Kidney epithelial cell (primary cell): ENCODE data around the gene TMEM181. TPM values are rescaled to one million over a fixed set of nuclear protein-coding genes. Genes with fewer than 3 reads are reported as not detected.

Source experiments
- DNase-seq: peaks from one replicate; pipeline ENCODE4 v3.0.0-alpha.2; 2010; ENCODE audit warnings: low read depth
- H3K27me3 ChIP-seq: 2 replicates; pipeline ENCODE4 v1.6.0; 2011; ENCODE audit warnings: low read length; ENCODE audit not compliant: control insufficient read depth, insufficient read depth
- H3K36me3 ChIP-seq: 2 replicates; pipeline ENCODE4 v1.5.1; 2011; ENCODE audit warnings: low read length; ENCODE audit not compliant: control insufficient read depth, insufficient read depth
- H3K4me3 ChIP-seq: 2 replicates; pipeline ENCODE4 v1.5.1; 2011; ENCODE audit warnings: low read depth, mild to moderate bottlenecking, control low read depth, low read length
- total RNA-seq: library from RNA; depleted of rRNA; stranded (reverse); fragments of >200 nt; gene quantifications from 2 replicates; pipeline ENCODE4 v1.2.3, GENCODE V29; 2015
- TF ChIP-seq, protein P1 (sequence below): IDR thresholded peaks from 2 replicates; pipeline ENCODE4 v1.5.1; 2011; ENCODE audit warnings: mild to moderate bottlenecking, moderate library complexity, low read length, control low read depth, inconsistent platforms; ENCODE audit not compliant: insufficient read depth, poor library complexity, severe bottlenecking

The TMEM181 gene
- total RNA-seq, 1 donor from 2014 or later, result 22.1 TPM

DNA sequence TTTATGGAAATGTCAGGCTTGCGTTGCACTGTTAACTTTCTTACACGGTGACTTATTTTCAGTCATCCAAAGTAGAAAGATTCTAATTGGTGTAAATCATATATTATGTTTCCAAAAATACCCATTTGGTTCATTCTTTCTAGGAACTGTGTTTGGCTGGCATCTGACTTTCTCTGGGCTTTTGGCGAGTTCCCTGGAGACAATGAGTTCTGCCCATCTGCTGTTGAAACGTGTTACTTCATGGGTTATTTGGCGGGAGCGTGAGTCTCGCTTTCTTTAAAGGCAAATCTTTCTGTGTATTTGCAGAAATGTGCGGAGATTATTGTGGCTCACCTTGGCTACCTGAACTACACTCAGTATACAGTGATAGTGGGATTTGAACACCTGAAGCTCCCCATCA, 29.5 kb downstream of the TMEM181 start:
- DNase-seq, result no peak

DNA sequence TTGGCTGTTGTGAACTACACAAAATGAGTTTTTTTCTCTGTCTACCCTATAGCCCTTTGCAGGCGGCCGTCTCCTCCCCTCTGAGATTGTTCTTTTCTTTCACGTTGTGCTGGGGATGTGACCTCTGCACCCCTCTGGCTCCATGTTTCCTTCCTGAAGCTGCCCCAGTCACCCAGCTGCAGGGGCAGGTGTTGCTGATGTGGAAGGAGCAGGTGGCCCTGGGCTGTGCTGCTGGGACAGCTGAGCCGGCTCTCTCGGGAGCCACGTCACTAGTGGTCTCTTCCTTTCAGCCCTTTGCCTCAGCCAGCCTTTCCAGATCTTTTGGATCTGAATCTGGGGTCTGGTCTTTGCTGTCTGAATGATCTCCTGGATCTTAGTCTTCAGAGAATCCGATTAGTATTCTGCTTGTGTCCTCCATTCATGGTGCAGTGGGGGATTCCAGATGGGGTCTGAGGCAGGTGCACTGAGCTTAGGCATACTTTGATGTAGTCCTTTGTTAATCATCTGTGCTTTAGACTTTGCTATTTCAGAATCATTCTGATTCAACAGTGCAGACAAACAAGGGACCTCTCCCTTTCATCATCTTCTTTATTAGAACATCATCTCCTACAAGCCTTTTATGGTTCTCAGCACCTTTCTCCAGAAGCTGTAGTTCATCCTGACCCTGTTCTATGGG, 31.4 kb downstream of the TMEM181 start:
- Histone ChIP-seq H3K27me3 (no peaks in the 10 kb centered on the region), H3K36me3 (peaks cover 3% of the 10 kb centered on the region), H3K4me3 (no peak overlapping the region)
- DNase-seq, result no peak
- TF ChIP-seq, protein P1, sequence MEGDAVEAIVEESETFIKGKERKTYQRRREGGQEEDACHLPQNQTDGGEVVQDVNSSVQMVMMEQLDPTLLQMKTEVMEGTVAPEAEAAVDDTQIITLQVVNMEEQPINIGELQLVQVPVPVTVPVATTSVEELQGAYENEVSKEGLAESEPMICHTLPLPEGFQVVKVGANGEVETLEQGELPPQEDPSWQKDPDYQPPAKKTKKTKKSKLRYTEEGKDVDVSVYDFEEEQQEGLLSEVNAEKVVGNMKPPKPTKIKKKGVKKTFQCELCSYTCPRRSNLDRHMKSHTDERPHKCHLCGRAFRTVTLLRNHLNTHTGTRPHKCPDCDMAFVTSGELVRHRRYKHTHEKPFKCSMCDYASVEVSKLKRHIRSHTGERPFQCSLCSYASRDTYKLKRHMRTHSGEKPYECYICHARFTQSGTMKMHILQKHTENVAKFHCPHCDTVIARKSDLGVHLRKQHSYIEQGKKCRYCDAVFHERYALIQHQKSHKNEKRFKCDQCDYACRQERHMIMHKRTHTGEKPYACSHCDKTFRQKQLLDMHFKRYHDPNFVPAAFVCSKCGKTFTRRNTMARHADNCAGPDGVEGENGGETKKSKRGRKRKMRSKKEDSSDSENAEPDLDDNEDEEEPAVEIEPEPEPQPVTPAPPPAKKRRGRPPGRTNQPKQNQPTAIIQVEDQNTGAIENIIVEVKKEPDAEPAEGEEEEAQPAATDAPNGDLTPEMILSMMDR, result no peak

More for the DNA sequence above, 29.5 kb downstream of the TMEM181 start:
- H3K4me3 ChIP-seq, result no peak overlapping the region
- H3K27me3 ChIP-seq, result no peaks in the 10 kb centered on the region
- peaks cover 3% of the 10 kb centered on the region for H3K36me3 ChIP-seq
- TF ChIP-seq, protein P1, result no peak

DNA sequence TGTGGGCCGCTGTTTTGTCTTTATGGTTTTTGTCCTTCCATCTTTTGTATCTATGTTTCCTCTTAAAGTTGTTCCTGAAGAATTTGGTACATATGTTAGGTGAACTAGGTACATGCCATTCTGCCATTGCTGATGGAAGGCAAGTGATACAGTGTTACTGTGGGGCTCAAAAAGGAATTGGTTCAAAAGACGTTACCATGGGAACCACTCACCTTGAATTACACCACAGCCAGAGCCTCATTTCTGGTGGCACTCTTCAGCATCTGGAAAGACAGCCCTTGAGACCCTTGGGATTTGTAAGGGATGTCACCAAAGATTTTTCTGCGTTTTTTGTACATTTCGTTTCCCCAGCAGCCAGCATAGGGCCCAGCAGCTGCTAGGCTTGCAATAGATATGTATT, 31.9 kb downstream of the TMEM181 start:
- no peak for DNase-seq
- Histone ChIP-seq H3K4me3 (no peak overlapping the region), H3K36me3 (peaks cover 3% of the 10 kb centered on the region), H3K27me3 (no peaks in the 10 kb centered on the region)
- TF ChIP-seq, protein P1, result no peak

DNA sequence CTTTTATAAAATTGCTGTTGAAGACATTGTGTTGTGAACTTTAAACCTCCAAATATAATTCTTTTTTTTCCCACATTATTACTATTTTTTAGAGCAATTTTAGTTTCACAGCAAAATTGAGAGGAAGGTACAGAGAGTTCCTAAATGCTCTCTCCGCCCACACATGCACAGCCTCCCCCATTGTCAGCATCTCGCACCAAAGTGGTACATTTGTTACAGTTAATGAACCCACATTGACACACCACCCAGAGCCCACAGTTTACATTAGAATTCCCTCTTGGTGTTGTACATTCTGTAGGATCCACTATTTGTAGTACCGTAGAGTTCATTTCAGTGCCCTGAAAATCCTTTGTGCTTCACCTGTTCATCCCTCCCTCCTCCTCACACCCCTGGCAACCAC, 33.8 kb downstream of the TMEM181 start:
- no peaks in the 10 kb centered on the region for H3K36me3 ChIP-seq
- no peak overlapping the region for H3K4me3 ChIP-seq
- TF ChIP-seq, protein P1, result no peak
- DNase-seq, result no peak
- no peaks in the 10 kb centered on the region for H3K27me3 ChIP-seq

DNA sequence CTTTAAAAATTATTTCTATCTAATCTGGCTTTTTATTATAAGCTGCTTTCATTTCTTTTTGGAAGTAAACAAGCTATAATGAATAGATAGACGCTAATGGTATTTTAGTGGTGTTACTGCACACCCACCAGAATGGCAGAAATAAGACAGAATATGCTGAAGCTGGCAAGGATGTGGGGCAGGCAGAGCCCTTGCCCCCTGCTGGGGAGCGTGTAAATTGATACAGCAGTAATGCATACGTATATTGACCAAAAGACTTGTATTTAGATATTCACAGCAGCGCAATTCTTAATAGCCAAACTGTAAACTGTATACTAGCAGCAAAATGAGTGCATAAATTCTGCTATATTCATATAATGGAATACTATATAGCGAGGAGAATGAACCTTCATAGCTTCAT, 35.3 kb downstream of the TMEM181 start:
- no peaks in the 10 kb centered on the region for H3K36me3 ChIP-seq
- no peak for DNase-seq
- no peak overlapping the region for H3K4me3 ChIP-seq
- TF ChIP-seq, protein P1, result peak; percentile 7
- no peaks in the 10 kb centered on the region for H3K27me3 ChIP-seq

DNA sequence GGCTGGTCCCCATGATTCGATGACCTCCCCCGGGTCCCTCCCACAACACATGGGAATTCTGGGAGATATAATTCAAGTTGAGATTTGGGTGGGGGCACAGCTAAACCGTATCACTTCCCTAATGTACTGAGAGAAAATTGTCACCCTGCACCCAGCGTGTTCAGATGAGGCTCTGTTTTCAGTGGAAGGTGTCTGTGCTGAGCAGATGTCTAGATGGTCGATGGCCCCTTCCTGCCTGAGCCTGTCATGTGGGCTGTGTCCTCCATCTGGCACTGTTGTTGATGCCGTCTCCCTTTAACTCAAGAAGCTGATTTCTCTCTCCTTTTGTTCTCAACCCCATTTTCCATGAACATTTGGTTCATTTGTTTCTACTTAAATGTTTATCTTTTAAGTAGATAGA, 37.0 kb downstream of the TMEM181 start:
- H3K36me3 ChIP-seq, result no peaks in the 10 kb centered on the region
- no peak overlapping the region for H3K4me3 ChIP-seq
- no peak for DNase-seq
- TF ChIP-seq, protein P1, result no peak
- no peaks in the 10 kb centered on the region for H3K27me3 ChIP-seq
